OCI-LY7 (cell line): ENCODE results near the gene PLXNA3. TPM values are rescaled to one million over a fixed set of nuclear protein-coding genes. Genes with fewer than 3 reads are reported as not detected.
A peak's percentile ranks its signal among the peaks of the same experiment; 100 is the strongest.

Experiments used
- BruUV-seq: library from RNA; stranded (reverse); fragments of 400-500 nt; replicated peaks from 2 replicates; lab custom pipeline; 2021; lab: Mats Ljungman, UMichigan
- CTCF ChIA-PET: fragments of 300-600 bp; sonication (Branson Sonifier 250); formaldehyde crosslinking; loops from one replicate; lab custom pipeline; 2022; ENCODE audit warnings: antibody characterized with exemption; ENCODE audit not compliant: unreplicated experiment; lab: Charles Lee
- POLR2A ChIA-PET: fragments of 300-600 bp; sonication (Branson Sonifier 250); formaldehyde crosslinking; loops from one replicate; lab custom pipeline; 2022; ENCODE audit warnings: antibody characterized with exemption; lab: Charles Lee
- DNase-seq: peaks from one replicate; pipeline ENCODE4 v3.0.0-alpha.2; 2015; ENCODE audit warnings: low spot score
- H2AFZ ChIP-seq: fragments of 200-600 bp; sonication (generic), shearing (Covaris generic); 2 replicates; pipeline ENCODE4 v1.6.1; 2014; ENCODE audit warnings: mild to moderate bottlenecking, antibody characterized with exemption, low read length, moderate library complexity
- H3K27ac ChIP-seq: fragments of 200-600 bp; sonication (generic); 2 replicates; pipeline ENCODE4 v1.5.1; 2014; ENCODE audit warnings: mixed run types, low read depth, mild to moderate bottlenecking, moderate library complexity, low read length, inconsistent platforms; ENCODE audit not compliant: poor library complexity, severe bottlenecking
- H3K36me3 ChIP-seq: fragments of 200-600 bp; sonication (generic); 2 replicates; pipeline ENCODE4 v1.6.1; 2014; ENCODE audit warnings: mild to moderate bottlenecking, antibody characterized with exemption, low read length, moderate library complexity, mixed read lengths; ENCODE audit not compliant: insufficient read depth
- H3K4me1 ChIP-seq: fragments of 200-600 bp; sonication (generic); 2 replicates; pipeline ENCODE4 v1.5.1; 2014; ENCODE audit warnings: mild to moderate bottlenecking, low read length; ENCODE audit not compliant: insufficient read depth, poor library complexity, severe bottlenecking
- H3K4me2 ChIP-seq: fragments of 200-600 bp; sonication (generic); 2 replicates; pipeline ENCODE4 v1.6.1; 2014; ENCODE audit warnings: mild to moderate bottlenecking, low read length
- H3K4me3 ChIP-seq: fragments of 200-600 bp; sonication (generic); 2 replicates; pipeline ENCODE4 v1.5.1; 2014; ENCODE audit warnings: mild to moderate bottlenecking, low read depth, low read length; ENCODE audit not compliant: poor library complexity, severe bottlenecking
- H3K79me2 ChIP-seq: fragments of 200-600 bp; sonication (generic); 2 replicates; pipeline ENCODE4 v1.6.1; 2016; ENCODE audit warnings: low read depth, mild to moderate bottlenecking, low read length, moderate library complexity, mixed read lengths; ENCODE audit not compliant: insufficient read depth
- H3K9me2 ChIP-seq: fragments of 200-600 bp; sonication (generic); 2 replicates; pipeline ENCODE4 v1.6.1; 2016; ENCODE audit warnings: mild to moderate bottlenecking, low read length, mixed read lengths; ENCODE audit not compliant: insufficient read depth
- H3K9me3 ChIP-seq: fragments of 200-600 bp; sonication (generic); 2 replicates; pipeline ENCODE4 v1.6.1; 2014; ENCODE audit warnings: mild to moderate bottlenecking, mixed run types, low read length, mixed read lengths
- H4K20me1 ChIP-seq: fragments of 200-600 bp; sonication (generic); 2 replicates; pipeline ENCODE4 v1.6.1; 2014; ENCODE audit warnings: mild to moderate bottlenecking, antibody characterized with exemption, low read length, moderate library complexity, mixed read lengths; ENCODE audit not compliant: insufficient read depth
- EZH2phosphoT487 ChIP-seq: fragments of 200-600 bp; sonication (generic); IDR thresholded peaks from 2 replicates; pipeline ENCODE4 v1.6.1; 2018; ENCODE audit warnings: low read depth, borderline replicate concordance, mild to moderate bottlenecking, mixed run types, antibody characterized with exemption, low read length, moderate library complexity, mixed read lengths
- intact Hi-C: fragments of 100-400 bp; cut with micrococcal nuclease; formaldehyde crosslinking; loops from one replicate; pipeline ENCODE4 v1.10.0; 2022; ENCODE audit not compliant: unreplicated experiment
- total RNA-seq, 2 experiments: library from RNA; depleted of rRNA in 1 of 2; stranded (reverse); fragments of >200 nt in 1 of 2; shearing (Covaris generic) in 1 of 2; gene quantifications; 2 replicates each; pipeline ENCODE4 v1.2.3, GENCODE V29; 2014 to 2022
- TF ChIP-seq, protein P1 (sequence below): fragments of 200-600 bp; sonication (generic); conservative IDR thresholded peaks from 2 replicates; pipeline ENCODE4 v1.5.1; 2014; ENCODE audit warnings: mild to moderate bottlenecking, antibody characterized with exemption, low read length, moderate library complexity, mixed read lengths

Gene PLXNA3
- total RNA-seq, 2 experiments from 2014 or later = 5.6 to 8.0 TPM

DNA sequence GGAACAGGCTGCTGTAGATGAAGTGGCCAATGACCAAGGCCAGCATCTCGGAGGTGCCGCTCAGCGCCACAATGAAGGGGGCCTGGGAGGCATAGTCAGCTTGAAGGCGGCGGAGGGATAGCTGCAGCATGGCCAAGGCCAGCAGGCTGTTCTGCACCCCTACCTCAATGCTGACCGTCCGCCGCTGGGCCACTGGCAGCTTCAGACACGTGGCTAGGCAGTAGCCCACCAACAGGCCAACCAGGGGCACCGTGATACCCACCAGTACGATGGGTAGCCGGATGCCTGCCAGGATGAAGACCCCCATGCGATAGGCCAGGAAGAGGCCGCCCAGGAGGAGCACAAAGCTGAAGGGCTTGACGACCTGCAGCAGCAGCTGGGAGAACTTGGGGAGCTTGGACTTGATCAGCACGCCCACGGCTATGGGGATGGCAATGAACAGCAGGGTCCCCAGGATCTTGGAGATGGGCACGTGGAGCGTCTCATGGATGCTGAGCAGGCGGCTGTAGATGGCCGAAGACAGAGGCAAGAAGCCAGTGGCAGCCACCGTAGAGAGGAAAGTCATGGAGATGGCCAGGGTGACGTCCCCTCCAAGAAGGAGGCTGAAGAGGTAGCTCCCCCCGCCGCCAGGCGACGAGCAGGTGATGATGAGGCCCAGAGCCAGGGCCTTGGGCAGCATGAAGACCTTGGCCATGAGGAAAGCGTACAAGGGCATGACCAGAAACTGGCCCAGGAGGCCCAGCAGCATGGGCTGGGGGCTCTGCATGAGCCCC lies 29.6 kb downstream of the PLXNA3 start:
- BruUV-seq = no TSS peak
- Histone ChIP-seq H3K9me3 (no peaks in the 10 kb centered on the region), H3K4me2 (peak overlapping the region; percentile 83), H3K9me2 (no peaks in the 10 kb centered on the region), H3K79me2 (peaks cover 16% of the 10 kb centered on the region), H2AFZ (no peak overlapping the region), H4K20me1 (no peaks in the 10 kb centered on the region), H3K4me1 (peaks cover 43% of the 10 kb centered on the region), H3K27ac (no peak overlapping the region), H3K36me3 (peaks cover 27% of the 10 kb centered on the region), H3K4me3 (peak overlapping the region; percentile 98)
- DNase-seq = no peak
- no peak for TF ChIP-seq EZH2phosphoT487
- TF ChIP-seq, protein P1, sequence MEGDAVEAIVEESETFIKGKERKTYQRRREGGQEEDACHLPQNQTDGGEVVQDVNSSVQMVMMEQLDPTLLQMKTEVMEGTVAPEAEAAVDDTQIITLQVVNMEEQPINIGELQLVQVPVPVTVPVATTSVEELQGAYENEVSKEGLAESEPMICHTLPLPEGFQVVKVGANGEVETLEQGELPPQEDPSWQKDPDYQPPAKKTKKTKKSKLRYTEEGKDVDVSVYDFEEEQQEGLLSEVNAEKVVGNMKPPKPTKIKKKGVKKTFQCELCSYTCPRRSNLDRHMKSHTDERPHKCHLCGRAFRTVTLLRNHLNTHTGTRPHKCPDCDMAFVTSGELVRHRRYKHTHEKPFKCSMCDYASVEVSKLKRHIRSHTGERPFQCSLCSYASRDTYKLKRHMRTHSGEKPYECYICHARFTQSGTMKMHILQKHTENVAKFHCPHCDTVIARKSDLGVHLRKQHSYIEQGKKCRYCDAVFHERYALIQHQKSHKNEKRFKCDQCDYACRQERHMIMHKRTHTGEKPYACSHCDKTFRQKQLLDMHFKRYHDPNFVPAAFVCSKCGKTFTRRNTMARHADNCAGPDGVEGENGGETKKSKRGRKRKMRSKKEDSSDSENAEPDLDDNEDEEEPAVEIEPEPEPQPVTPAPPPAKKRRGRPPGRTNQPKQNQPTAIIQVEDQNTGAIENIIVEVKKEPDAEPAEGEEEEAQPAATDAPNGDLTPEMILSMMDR = no peak
- ChIA-PET POLR2A (interaction anchor here (0.5 to 1.0 kb wide), 3 partner anchors 11 to 61 kb away, joined by 3 to 4 read pairs (median 3); no protein-coding TSS in a partner anchor), CTCF (interaction anchor here (0.6 kb wide), 3 partner anchors 26 to 551 kb away, joined by 3 to 5 read pairs (median 3); partner anchors contain the start of gene TMEM187)
- intact Hi-C loops = loop anchor here (5.0 kb wide), 1 partner anchor 40 kb away; no protein-coding TSS in a partner anchor

- POLR2A ChIA-PET = interaction anchor here (2.6 to 2.8 kb wide), 2 partner anchors 7 to 39 kb away, joined by 12 to 26 read pairs; no protein-coding TSS in a partner anchor
- H3K36me3 ChIP-seq = peaks cover 25% of the 10 kb centered on the region
- peaks cover 36% of the 10 kb centered on the region for H3K4me1 ChIP-seq
- CTCF ChIA-PET = no interaction called here
- H2AFZ ChIP-seq = no peak overlapping the region
- H3K9me3 ChIP-seq = no peaks in the 10 kb centered on the region
- BruUV-seq = no TSS peak
- no peak for TF ChIP-seq EZH2phosphoT487
- TF ChIP-seq, protein P1 = no peak
- no peak overlapping the region for H3K4me3 ChIP-seq
- H3K4me2 ChIP-seq = peak overlapping the region; percentile 98
- peaks cover 16% of the 10 kb centered on the region for H3K79me2 ChIP-seq
- no peaks in the 10 kb centered on the region for H3K9me2 ChIP-seq
- no peaks in the 10 kb centered on the region for H4K20me1 ChIP-seq
- intact Hi-C loops = loop anchor here (5.0 kb wide), 1 partner anchor 39 kb away; no protein-coding TSS in a partner anchor
- H3K27ac ChIP-seq = no peak overlapping the region
- no peak for DNase-seq
Observed at GRCh38 chrX:154488336-154489075, 30.4 kb downstream of the PLXNA3 start.
